Fibroblast of pulmonary artery (primary cell): Measurements from ENCODE around the gene USP6NL.

Experiments used
- DNase-seq: peaks from one replicate; pipeline ENCODE4 v3.0.0-alpha.2; 2010; ENCODE audit warnings: low read depth
- H3K4me3 ChIP-seq: replicated peaks from 2 replicates; pipeline ENCODE4 v1.5.1; 2011; ENCODE audit warnings: low read depth, mild to moderate bottlenecking, control low read depth, low read length, moderate library complexity
- TF ChIP-seq, protein P1 (sequence below): IDR thresholded peaks from 2 replicates; pipeline ENCODE4 v1.5.1; 2011; ENCODE audit warnings: mild to moderate bottlenecking, control low read depth, low read length, inconsistent platforms; ENCODE audit errors: missing control alignments

Gene USP6NL

DNA sequence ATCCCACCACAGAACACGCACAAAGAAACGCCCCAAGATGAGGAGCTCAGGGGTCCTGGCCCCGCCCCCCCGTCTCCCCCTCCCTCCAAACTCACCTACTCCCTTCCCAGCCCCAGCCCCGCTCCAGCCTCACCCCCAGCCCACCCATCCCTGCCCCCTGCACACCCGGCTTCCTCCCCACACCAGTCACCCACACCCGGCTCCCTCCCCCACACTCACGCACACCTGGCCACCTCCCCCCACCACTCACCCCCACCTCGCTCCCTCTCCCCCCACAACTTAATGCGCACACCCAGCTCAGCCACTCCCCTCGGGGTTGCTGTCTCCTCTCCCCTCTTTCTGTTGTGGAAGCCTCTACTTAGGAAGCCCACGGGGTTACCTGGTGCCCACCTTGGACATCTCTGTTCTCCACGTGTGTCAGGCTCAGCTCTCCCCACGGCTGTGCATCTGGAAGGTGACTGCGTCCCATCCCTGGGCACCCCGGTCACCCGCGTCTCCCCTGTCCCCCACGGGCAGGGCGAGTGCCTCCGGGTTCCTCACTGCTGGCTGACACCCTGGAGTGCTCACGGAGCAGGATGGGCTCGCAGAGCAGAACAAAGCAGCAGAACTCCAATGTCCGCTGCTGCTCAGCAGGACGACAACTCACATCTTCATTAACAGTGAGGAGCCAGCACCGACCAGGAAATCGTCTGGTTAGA is 166.8 kb downstream of the USP6NL start:
- H3K4me3 ChIP-seq, result no peak overlapping the region
- TF ChIP-seq, protein P1, sequence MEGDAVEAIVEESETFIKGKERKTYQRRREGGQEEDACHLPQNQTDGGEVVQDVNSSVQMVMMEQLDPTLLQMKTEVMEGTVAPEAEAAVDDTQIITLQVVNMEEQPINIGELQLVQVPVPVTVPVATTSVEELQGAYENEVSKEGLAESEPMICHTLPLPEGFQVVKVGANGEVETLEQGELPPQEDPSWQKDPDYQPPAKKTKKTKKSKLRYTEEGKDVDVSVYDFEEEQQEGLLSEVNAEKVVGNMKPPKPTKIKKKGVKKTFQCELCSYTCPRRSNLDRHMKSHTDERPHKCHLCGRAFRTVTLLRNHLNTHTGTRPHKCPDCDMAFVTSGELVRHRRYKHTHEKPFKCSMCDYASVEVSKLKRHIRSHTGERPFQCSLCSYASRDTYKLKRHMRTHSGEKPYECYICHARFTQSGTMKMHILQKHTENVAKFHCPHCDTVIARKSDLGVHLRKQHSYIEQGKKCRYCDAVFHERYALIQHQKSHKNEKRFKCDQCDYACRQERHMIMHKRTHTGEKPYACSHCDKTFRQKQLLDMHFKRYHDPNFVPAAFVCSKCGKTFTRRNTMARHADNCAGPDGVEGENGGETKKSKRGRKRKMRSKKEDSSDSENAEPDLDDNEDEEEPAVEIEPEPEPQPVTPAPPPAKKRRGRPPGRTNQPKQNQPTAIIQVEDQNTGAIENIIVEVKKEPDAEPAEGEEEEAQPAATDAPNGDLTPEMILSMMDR, result no peak
- DNase-seq, result no peak

DNA sequence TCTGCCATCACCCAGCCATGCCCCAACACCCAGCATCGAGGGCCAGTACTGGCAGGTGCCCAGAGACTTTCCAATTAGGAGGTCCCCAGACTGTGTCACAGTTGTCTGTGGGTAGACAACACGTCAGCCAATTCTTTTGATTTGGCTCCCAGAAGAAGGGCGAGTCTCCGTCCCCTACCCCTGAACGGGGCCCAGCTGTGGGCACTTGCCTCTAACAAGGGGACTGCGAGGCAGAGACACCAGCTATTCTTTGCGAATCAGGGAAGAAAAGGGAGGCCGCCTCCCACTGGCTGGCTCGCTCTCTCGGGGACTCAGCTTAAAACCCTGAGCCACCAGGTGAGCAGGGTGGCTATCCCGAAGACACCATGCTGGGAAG is 167.3 kb downstream of the USP6NL start:
- TF ChIP-seq, protein P1, result no peak
- H3K4me3 ChIP-seq, result no peak overlapping the region
- no peak for DNase-seq

DNA sequence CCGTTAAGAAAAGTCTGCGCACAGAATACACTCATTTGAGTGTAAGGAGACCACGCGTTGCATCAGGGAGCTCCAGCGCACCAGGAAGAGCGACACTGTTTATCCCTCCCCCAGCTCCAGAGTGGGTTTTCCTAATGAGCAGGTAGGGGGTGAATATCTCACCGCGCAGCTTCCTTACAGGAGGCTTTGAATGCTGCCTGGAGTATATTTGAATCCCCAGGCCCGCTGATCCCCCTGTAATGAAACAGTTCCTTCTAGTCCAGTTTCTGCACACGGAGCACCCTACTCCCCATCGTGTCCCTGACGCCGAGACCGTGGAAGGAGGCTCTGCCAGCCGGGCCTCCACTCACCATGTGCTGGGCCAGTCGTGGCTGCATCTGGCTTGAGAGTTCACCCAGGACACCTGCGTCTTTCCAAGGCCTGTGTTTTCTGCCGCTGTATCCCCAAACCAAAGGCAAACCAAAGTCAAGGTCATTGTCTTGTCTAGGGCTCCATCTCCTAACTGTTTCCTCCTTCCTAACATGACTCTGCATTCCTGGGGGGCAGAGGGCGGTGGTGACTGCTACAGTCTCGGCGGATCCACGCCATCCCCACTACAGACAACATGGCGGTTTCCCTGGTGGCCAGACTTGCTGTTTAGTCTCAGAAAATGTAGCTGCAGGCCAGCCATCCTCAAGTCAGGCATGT is 167.8 kb downstream of the USP6NL start:
- no peak for DNase-seq
- no peak overlapping the region for H3K4me3 ChIP-seq
- TF ChIP-seq, protein P1, result no peak

DNA sequence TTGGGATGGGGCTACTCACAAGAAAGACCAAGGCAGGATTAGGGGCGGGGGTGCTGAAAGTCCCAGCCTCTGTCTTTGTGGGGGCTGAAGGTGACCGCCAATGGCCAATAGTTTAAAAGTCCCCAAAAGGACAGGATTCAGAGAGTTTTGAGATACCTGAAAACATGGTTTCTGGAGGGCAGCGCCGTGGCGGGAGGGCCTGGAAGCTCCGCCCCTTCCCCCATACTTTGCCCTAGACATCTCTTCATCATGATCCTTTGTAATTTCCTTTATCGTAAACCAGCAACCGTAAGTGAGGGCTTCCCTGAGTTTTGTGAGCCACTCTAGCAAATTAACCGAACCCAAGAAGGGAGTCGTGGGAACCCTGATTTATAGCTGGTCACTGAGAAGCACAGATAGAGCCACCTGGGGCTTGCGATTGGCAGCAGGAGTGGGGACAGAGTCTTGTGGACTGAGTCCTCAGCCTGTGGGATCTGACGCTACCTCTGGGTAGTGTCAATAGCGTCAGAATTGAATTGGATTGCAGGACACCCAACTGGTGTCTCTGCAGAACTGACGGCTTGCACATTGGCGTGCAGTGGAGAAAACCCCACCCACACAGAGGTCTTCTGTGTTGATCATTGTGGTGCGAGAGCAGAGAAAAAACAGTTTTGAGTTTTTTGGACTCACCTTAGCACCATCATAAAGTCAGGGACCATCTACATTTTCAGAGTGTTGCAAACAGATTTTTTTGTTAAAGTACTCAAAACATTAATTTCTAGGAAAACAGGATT is 169.3 kb downstream of the USP6NL start:
- DNase-seq, result no peak
- TF ChIP-seq, protein P1, result no peak
- no peak overlapping the region for H3K4me3 ChIP-seq

DNA sequence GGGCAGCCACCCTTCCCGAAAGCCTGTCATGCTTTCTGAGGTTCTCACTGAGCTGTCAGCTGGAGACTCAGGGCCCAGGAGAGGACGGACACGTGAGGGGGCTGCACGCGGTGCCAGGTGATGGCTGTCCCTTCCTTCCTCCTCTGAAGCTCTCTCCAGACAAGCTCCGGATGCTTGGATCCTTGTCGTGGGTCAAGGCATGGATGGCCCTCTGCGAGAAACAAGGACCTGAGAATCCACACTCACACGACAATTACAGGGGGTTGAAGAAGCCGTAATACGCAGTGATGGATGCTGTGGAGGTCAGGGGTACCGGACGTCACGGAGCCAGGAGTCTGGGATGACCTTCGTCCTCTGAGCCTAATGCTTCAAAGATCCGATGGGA is 170.3 kb downstream of the USP6NL start:
- no peak overlapping the region for H3K4me3 ChIP-seq
- DNase-seq, result no peak
- TF ChIP-seq, protein P1, result no peak

DNA sequence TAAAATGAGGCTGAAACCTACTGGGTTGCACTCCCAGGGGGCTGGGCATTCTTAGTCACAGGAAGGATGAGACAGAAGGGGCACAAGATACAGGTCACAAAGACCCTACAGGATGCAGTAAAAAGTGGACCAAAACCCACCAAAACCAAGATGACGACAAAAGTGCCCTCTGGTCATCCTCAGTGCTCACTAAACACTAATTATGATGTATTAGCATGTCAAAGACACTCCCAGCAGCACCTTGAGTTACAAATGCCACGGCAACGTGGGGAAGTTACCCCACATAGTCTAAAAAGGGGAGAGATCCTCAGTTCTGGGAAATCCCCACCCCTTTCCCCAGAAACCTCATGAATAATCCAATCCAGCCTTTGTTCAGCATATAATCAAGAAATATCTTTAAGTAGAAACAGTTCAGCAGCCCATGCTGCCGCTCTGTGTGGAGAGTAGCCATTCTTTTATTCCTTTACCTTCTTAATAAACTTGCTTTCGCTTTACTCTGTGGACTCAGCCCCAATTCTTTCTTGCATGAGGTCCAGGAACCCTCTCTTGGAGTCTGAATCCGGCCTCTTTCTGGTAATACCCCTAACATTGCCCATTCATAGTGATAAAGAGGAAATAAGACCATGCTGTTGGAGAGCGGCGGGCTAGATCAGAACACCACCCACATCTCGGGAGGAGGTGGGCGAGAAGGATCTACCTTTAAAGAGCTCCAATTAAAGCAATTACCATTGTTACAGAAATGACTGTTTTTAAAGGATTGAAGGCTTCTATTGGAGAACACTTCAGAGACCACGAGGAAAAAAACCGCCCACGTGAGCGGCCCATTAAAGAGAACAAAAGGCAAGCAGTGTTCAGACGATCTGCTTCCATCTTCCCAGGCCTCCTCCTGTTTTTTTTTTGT is 170.9 kb downstream of the USP6NL start:
- H3K4me3 ChIP-seq, result no peak overlapping the region
- no peak for DNase-seq
- TF ChIP-seq, protein P1, result no peak
